HG03175 (cell line): ENCODE data around the gene DLEC1.
"Not testable (repeated sequence)": the region's sequence is repeated elsewhere in the genome, so short reads cannot be mapped to it uniquely, and the experiment has no call there.

ENCODE experiments used
- ATAC-seq: cut with Tn5 transposase; IDR thresholded peaks from one replicate; pipeline ENCODE4 v1.9.1; 2021; ENCODE audit warnings: mild to moderate bottlenecking, moderate library complexity; ENCODE audit not compliant: unreplicated experiment

The DLEC1 gene

DNA sequence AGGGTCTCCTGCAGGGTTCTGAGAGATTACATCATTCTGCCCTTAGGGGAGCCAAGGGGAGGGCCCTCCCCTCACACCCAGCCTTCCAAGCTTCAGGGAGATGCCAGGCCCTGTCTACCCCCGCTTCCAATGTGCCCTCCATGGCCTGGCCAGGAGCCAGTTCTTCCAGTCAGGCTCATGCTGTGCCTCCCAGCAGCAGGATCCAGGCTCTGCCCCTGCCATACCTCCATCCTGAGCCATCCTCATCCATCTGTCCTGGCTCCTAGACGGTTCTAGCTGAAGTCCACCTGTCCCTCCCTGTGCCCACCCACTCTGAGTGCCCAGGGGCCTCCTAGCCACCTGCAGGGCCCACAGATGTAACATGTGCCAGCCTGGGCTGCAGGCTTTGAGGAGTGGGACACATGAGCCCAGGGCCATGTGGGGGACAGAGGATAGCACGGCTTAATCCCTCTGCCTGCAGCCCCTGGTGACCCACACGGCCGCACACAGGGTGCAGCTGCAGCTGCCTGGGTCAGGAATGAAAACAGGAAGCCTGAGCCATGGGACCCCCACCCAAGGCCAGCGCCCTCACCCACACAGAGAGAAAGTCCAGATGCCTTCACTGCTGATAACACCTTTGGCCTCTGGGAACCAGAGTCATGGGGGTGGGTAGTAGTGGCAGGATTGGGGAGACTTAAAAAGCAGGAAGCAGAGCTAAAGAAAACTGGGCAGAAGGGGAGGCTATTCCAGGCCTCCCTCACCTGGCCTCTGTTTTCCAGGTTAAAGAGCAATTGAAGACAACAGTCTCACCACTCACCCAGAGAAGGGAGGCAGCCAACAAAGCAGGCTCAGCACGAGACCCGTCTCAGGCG, 21.3 kb upstream of the DLEC1 start:
- ATAC-seq: no peak

DNA sequence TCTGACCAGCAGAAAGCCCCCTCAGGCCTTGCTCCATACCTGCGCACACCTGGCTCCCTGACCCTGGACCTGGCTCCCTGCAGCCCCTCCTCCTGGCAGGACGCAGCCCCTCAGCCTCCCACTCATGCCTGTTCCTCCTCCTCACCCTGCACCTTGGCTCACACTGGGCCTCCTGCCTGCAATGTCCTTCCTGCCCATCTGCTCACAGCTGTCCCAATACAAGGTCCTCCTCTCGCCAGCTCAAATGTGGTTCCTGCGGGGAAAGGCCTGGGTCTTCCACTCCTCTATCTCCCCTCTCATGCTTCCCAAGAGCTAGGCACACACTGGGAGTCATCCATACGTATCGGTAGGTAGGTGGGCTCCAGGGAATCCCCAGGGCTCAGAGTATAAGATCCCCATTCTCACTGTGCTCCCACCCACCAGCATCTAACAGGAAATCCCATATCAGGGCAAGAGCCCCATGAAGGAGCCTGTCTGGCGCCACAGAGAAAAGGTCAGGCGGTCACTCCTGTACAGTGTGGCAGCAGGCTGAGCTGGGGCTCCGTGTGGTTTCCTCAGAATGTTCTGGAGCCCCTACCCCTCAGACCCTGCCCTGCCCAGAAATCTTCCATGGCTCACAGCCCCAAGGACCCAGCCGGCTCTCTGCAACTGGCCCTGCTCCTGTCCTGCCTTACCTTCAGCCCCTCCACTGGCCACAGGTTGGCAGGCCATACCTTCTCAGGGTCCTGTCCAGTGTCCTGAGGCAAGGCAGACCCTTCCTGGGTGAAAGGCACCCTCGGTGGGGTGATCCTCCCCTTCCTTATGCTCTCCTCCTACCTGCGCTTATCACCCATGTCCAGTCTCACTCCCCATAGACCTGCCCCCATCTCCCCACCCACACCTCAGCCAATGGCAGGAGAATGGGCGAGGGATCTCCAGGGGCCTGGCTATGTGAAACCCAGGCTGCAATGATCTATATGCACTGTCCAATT, 20.4 kb upstream of the DLEC1 start:
- ATAC-seq: no peak

DNA sequence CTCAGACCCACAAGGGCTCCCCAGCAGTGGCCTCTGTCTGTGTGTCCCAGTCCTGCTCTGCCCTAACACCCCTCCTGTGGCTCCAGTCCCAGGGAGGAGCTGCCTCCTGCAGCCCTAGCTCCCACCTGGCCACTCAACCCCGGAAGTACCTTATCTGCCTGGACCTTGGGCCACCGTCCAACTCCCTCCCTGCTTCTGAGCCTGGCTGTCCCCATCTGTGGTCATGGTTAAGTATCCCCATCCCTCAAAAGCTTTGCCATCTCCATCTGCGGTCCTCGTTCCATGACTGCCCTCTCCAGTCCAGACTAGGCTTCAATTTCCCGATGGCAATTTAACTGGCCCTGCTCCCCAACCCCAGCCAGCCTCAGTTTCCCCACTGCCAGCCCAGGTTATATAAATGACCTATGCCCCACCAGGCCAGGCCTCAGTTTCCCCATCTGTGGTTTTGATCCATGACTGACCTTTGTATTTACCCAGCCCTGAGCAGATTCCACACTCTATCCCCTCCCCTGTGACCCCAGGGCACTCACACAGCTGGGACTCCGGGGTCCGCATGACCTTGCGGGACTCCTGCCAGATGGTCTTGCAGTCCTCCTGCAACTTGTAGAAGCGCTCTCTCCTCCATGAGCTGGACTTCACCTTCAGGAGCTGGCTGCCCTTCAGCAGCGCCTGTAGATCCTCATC, 19.2 kb upstream of the DLEC1 start:
- no peak for ATAC-seq

DNA sequence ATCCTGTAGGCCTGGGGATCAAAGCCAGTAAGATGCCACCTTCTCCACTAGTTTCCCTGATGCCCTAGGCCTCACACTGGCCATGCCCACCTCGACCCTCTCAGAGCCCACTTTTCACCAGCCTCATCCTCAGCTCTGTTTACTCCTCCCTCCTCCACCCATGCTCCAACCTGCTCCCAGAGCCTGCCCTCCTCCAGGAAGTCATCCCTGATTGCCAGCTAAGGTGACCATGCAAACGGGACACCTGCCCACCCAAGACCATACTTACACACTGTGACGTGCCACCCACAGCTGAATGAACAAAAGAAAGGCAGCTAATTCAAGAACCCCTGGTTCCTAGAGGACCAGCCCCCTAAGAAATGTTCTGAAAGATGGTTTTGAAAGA, 18.7 kb upstream of the DLEC1 start:
- ATAC-seq: no peak

DNA sequence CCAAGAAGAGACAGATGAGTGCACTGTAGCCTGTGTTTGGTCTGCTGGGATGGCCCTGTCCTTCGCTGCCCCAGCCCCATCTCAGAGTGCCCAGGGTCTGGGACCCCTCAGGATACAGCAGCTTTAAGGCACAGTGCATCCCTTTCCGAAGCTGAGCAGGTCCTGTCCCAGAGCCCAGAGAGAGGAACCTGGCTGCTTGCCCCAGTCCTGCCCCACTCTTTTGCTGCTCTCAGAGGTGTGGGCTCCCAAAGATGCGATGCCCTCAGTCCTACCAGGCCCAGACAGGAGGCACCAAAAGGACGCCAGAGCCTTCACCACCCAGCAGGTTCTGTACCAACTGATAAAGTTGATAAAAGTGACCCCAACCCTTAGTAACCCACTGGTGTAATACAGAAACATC, 17.8 kb upstream of the DLEC1 start:
- no peak for ATAC-seq

DNA sequence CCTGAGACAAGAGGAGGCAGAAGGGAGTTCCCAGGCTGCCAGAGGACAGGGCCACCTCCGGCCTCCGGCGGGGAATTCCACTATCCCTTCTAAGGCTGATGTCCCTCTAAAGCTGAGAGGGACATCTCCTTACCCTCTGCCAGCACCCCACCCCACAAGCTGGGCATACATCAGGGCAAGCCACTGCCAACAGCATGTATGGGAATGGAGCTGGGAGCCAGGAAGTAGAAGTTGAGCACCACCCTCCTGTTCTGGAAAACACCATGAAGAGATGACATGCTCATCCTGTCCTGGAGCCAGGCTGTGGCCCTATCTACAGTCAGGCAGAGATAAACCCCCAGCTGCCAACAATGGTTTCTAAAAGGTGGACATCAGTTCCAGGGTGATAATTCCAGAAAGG, 16.7 kb upstream of the DLEC1 start:
- no peak for ATAC-seq

DNA sequence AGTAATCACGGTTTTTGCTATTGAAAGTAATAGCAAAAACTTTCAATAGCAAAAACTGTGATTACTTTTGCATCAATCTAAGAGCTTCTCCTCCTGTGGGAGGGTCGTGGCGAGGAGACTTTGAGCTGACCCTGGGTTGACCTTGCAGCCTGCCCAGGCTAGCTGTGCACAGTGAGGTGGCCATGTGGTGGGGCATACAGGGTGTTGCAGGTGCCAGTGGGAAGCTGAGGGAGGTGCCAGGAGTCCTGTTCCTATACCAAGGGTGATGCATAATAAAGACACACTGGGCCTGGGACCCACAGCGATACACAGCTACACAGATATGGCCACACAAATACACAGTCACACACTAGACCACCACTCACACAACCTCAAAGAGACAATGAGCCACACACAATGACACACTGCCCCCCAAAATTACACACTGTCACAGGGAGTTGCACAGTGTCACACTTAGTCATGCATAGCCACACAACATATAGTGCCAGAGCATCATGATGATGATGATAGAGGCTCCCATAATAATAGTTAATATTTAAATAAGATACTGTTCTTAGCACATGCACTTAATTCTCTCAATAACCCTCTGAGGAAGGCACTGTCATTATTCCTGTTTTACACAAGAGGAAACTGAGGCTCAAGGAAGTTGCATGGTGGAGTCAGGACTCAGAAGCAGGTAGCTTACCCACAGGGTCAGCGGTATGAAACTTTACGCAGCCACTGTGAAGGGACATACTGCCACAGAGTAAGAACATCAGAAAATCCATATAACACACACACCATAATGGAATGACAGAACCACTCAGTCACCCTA, 15.9 kb upstream of the DLEC1 start:
- no peak for ATAC-seq

DNA sequence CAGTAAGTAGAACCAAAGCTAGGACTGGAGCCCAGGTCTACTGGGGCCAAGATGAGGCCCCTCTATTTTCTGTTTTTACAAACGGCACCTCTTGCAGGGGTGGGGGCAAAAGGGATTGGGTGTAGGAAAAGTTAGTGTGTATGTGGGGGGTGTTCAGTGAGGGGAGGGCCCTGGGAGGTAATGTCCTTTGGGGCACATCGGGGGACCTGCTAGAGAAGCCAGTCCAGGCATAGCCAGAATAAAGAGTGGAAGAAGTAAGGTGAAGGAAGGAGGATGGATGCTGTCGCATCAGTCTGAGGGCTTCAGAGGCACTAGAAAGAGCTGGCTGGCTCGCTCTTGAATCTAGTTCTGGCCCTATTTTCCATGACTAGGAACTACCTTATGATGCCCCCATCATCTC, 12.2 kb upstream of the DLEC1 start:
- ATAC-seq: no peak

DNA sequence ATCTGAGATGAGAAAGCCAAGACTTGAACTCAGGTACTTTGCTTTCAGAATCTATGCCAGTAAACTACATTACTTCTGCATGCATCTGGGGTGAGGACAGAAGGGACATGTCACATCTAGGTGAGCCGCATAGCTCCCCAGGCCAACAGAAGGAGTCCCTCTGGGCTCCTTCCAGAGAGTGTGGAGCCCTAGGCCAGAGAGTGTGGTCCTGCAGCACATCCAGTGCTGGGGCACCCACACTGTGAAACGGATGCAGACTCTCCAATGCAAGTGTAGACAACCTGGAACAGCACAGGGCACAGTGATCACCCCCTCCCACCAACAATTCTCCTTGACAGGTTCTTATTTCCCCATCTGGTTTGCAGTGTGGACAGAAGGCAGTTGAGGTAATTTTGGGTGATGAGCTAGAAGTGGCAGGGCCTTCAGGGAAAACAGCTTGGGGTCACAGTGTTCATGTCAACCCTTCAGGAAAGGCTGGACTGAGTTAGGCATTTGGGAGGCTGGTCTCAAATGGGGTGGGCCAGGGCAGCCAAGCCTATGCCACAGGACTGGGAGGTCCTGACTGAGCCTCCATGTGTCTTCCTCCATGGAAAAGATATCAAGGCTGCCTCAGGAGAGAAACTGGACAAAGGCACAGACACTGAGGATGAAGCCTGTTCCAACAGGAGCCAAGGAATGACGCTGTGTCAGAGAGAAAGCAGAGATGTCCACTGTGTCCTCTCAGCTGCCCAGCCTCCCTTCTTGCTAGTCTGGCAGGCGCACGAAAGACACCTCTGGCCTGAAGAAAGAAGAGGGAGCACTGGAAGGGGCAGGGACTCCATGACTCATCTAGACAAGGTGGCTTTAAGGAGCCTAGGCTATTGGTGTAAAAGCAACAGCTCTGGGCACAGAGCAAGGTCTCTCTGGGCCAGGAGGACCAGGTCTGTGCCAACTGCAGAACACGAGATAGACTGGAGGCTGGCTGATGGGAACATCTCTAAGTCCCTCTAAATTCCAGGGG, 11.2 kb upstream of the DLEC1 start:
- no peak for ATAC-seq

DNA sequence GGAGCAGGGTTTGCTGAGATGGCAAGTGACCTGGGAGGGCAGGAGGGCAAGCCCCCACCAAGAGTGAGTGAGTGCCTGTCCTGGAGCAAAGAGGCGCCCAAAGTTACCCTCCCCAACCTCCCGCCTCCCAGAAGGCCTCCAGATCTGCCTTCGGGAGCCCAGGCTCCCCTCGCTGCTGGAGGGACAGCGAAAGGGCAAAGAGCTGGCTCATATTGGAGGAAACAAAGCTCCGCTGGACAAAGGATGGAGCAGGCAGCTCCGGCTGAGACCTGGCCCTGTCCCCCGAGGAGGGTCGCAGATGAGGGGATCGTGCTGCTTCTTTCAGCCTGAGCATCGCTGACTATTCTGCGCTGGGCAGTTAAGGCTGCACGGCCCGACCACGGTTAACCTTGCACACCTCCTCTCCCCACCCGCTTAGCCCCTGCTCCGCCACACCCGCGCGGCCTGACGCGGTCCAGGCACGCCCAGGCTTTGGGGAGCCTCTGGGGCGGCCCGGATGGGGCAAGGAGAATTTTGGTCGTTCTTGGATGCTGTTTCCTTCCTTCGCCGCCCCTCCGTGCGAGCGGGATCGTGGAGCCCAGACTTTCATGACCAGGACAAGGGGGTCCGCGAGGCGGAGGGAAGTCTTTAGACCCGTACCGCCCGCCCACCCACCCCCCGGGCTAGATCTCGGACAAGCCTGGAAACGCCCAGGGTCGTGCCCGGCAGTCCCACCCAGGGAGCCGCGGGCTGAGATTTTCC, 10.2 kb upstream of the DLEC1 start:
- ATAC-seq: no peak

DNA sequence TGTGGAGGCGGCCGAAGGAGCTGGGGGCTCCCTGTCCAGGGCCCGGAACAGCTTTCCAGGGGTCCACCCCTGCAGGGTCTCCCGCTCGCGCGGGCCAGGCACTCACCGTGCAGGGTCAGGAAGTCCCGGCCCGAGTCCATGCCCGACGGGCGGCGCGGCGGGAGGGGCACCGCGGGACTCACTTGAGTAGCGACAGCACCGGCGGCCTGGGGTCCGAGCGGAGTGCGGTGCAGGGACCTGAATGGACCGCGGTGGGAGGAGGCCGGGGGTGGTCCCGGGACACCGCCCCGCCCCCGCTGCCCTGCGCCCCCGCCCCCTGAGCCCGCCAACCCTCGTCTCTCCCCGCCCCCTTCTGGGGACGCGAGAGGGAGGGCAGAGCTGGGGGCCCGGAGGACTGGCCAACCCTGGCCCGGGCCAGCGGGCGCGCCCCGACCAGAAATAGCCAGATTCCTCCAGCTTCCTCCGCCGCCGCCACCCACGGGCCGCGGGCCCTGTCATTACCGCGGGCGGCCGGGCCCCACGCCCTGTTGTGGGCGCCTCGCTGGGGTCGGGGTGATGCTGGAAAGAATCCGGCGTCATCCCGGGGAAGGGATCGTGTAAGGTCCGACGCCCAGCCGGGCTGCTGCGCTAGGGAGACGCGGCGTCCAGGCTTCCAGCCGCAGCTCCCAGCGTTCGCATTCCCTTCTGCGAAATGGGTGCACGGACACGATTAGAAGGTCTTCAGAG, 9.4 kb upstream of the DLEC1 start, which contains the start of gene PLCD1:
Gene PLCD1 (minus strand): TSS at position 243 of the 726 bp plus-strand sequence. CDS start 103 bp downstream, at position 140.
- ATAC-seq: no peak

DNA sequence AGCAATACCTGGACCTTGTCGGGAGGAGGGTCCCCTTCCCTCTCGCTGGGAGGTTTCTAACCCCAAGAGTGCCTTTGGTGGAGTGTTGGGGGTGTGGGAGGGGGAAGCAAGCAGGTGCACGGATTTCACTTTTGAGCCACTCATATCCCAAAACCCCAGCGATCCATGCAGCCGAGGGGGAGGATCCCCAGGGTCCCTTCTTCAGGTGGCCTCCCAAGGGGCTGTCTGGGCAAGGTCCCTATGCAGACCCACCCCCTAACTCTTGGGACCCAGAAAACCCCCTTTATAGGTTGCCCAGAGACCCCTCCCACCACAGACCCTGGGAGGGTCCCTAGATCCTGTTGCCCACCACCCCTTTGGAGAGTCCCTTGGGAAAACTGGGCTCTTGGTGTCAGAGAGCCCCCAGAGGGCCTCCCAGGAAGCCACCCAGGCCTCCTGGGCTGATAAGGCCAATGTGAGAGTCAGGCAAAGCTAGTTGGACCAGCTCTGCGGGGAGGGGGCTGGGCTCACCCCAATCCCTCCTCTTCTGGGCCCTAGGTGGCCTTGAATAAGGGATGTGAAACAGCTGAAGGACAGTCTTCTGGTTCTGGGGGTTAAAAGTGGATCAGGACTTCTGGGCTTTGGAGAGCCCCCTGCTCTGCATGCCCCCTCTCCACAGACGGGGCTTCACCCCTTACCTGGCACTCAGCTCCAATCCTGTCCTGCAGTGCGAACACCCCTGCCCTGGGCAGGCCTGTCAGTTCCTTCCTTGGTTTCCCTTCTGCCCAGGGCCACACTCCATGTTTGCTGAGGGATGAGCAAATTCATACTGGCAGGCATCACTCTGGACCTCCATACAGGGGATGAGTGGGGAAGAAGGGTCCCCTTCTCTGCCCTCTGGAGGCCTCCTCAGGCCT, 8.6 kb upstream of the DLEC1 start:
- ATAC-seq: no peak

DNA sequence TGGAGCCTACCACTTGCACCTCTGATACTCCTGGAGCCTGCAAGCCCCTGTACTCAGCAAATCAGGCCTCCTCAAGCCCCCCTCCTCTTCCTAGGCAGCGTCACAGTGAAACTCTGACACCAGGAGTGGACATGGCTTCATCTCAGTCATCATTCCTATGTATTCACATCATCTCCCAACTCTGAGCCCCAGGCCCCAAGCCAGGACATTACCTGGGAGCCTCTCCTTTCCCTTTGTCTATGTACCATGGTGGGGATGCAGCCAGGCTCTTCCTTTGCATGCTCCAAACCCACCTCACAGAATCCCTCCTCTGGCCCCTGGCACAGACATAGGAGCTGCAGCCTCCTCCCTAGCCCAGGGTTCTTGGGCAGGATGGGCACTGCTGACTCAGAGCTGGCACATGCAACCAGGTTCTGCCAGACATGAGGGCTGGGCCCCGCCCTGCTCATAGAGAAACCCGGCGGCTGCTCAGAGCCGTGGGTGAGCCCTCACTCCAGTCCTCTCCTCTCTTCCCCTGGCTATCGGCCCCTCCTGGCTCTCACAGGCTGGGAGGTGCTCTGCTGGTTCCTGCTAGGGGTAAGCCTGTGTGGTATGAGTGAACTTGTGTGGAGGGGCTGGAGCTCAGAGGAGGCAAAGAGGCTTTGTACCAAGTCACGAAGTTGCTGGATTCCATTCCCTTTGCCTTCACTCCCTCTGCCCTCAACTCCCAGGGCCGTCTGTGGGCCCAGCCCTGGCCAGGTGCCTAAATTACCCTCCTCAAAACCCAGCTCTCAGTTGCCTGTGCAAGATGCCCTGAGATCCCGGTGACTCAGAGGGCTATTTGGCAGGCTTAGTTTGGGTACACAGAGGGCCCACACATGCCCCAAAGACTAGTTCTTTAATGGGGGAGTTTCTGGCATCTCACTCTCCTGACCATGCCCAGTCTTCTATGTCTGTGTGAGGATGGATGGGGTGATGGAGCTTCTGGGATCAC, 7.7 kb upstream of the DLEC1 start:
- no peak for ATAC-seq

DNA sequence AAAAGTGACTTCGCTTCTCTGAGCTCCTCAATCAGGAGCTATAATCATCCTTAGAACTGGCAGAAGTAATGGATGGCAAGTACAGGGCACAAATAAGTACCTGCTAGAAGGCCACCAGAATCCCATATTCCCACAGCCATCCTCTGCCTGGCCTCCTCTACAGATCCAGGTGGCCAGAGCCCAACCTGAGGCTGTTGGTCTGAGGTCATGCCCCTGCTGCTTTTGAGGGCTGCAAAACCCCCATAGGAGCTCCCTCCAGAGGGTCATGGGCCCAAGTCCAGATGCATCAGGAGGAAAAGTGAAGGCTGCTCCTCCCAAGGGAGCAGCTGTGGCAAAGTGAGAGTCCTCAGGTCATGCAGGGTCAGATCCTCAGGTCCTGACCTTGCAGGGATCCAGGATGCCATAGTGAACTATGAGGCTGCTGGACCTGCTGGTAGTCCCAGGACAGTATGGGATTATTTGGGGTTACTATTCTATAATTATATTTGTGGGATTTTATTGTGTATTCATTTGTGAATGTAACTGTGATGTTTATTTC, 6.6 kb upstream of the DLEC1 start:
- ATAC-seq: no peak

DNA sequence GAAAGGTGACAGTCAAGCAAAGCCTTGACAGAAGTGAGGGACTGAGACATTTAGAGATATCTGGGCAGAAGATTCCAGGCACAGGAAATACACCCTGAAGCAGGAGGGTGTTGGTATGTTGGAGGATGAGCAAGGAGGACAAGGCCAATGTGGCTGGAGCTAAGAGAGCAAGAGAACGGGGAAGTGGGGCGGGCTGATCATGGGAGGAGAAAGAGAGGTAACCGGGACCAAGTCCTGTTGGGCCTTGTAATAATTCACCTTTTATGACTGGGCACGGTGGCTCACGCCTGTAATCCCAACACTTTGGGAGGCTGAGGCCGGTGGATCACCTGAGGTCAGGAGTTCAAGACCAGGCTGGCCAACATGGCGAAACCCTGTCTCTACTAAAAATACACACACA, 5.4 kb upstream of the DLEC1 start:
- ATAC-seq: not testable (repeated sequence)
